Activated CD4-positive, alpha-beta T cell treated with anti-CD3 and anti-CD28 coated beads, Interleukin-2, amount 50 U/mL, for 4 hours (primary cell): ENCODE results near the gene QRSL1.
"Not testable (repeated sequence)": the region's sequence is repeated elsewhere in the genome, so short reads cannot be mapped to it uniquely, and the experiment has no call there.

ENCODE experiments used
- DNase-seq, 2 experiments: peaks; one replicate each; pipeline ENCODE4 v3.0.0-alpha.2; 2020

QRSL1 gene, protein sequence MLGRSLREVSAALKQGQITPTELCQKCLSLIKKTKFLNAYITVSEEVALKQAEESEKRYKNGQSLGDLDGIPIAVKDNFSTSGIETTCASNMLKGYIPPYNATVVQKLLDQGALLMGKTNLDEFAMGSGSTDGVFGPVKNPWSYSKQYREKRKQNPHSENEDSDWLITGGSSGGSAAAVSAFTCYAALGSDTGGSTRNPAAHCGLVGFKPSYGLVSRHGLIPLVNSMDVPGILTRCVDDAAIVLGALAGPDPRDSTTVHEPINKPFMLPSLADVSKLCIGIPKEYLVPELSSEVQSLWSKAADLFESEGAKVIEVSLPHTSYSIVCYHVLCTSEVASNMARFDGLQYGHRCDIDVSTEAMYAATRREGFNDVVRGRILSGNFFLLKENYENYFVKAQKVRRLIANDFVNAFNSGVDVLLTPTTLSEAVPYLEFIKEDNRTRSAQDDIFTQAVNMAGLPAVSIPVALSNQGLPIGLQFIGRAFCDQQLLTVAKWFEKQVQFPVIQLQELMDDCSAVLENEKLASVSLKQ

DNA sequence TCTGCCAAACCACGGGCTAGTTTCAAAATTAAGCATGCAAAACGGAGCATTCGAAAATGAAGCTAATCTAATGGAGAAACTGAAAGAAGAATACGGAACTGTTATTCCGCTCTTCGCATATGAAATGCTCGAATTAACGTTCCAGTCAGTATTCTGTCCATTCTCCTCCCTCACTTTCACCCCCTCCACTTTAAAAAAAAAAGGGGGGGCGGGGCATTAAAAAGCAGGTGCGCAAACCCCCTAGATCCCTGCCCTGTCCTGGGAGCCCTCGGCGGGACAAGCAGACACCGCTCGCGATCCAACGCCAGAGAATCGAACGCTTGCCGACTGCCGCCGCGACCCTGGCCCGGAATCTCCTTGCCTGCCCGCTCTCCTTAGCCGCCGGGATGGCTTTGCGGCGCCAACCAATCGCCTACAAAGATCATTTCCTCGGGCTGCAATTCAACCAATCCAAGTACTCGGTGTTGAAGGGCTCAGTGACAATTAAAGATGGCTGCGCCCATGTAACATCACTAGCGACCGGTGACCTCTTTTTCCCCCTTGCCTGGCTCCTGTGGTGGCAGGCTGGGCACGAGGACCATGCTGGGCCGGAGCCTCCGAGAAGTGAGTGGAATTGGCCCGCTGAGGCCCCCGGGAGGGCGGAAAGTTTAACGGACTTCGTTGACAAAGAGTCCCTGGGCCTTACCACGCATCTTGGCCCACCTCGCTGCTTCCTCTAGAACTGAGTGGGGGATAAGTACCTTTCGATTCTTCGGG, at the start of gene QRSL1, which contains the start of gene RTN4IP1:
Gene QRSL1 (plus strand): TSS at position 476 of the 756 bp plus-strand sequence. CDS start 104 bp downstream, at position 580.
Gene RTN4IP1 (minus strand): TSS at position 396 of the 756 bp plus-strand sequence. CDS start 477 bp downstream, outside the sequence.
- peak; percentile 78 to 80 for DNase-seq

GRCh38 chr6:106581468-106581867, 47.9 kb upstream of the QRSL1 start:
- DNase-seq, result no peak

GRCh38 chr6:106586815-106587415, 42.5 kb upstream of the QRSL1 start:
- DNase-seq, result no peak

DNA sequence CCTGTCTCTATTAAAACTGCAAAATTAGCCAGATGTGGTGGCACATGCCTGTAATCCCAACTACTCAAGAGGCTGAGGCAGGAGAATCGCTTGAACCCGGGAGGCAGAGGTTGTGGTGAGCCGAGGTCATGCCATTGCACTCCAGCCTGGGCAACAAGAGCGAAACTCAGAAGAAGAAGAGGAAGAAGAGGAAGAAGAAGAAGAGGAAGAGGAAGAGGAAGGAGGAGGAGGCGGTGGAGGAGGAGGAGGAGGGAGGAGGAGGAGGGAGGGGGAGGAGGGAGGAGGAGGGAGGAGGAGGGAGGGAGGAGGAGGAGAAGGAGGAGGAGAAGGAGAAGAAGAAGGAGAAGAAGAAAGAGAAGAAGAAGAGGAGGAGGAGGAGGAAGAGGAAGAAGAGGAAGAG, 40.4 kb upstream of the QRSL1 start:
- not testable (repeated sequence) for DNase-seq

DNA sequence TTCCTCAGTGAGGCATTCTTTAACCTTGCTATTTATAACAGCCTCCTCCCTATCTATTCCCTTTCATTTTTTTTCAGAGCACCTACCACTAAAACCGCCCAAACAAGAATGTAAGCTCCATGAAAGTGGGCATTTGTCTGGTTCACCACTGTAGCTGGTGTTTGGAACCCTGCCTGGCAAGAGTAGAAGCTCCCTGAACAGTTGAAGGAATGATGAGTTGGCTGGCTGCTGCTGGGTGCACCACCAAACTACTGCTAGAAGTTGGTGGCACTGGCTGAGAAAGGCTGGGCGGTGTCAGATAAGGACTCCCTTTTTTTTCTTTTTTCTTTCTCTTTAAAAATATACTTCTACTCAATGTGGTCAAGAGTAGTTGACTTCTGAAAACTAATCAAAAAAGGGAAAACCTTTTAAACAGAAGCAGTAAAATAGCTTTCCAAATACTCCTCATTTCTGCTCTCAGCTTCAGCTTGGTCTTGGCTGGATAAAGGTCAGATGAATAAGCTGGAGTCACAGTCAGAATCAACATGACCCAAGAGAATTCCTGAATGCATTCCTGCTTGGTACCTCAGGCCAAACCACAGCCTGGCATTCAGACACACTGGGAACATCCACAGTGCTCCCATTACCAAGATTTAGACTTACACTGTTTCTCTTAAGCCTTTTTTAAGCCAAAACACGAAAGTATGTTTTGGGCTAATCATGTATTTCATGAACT, 38.1 kb upstream of the QRSL1 start:
- DNase-seq, result no peak

GRCh38 chr6:106599440-106599839, 29.9 kb upstream of the QRSL1 start:
- DNase-seq, result no peak

GRCh38 chr6:106600329-106600728, 29.0 kb upstream of the QRSL1 start:
- no peak for DNase-seq

DNA sequence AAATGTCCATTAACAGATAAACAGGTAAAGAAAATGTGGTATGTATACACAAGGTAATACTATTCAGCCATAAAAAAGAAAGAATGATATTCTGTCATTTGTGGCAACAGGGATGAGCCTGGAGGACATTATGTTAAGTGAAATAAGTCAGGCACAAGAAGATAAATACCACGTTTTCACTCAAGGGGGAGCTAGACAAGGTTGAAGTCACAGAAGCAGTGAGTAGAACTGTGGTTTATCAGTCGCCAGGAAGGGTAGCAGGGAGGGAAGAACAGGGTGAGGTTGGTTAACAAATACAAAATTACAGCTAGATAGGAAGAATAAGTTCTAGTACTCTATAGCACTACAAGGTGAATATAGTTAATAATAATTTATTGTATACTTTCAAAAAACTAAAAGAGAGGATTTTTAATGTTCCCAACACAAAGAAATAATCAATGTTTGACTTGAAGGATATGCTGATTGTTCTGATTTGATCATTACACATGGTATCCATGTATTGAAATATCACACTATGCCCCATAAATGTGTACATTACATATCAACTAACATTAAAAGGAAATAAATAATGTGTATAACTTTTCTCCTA, 21.2 kb upstream of the QRSL1 start:
- no peak for DNase-seq

GRCh38 chr6:106609699-106610098, 19.7 kb upstream of the QRSL1 start:
- DNase-seq, result no peak

DNA sequence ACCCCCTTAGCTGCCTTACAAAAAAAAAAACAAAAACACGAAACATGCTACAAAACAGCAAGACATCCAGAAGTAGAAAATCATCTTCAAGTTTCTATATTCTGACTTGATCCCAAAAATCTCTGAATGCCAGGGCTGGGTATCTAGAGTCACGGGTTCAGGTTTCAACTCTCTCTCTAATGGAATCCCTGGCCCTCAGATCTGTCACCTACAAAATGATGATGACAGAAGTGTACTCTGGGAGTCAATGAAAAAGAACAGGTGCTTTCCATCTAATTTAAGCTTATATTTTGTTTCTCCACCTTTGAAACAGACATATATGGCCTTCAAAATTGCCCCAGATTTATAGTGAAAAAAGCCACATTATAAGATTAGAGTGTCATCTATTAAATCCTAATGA, 18.3 kb upstream of the QRSL1 start:
- no peak for DNase-seq

DNA sequence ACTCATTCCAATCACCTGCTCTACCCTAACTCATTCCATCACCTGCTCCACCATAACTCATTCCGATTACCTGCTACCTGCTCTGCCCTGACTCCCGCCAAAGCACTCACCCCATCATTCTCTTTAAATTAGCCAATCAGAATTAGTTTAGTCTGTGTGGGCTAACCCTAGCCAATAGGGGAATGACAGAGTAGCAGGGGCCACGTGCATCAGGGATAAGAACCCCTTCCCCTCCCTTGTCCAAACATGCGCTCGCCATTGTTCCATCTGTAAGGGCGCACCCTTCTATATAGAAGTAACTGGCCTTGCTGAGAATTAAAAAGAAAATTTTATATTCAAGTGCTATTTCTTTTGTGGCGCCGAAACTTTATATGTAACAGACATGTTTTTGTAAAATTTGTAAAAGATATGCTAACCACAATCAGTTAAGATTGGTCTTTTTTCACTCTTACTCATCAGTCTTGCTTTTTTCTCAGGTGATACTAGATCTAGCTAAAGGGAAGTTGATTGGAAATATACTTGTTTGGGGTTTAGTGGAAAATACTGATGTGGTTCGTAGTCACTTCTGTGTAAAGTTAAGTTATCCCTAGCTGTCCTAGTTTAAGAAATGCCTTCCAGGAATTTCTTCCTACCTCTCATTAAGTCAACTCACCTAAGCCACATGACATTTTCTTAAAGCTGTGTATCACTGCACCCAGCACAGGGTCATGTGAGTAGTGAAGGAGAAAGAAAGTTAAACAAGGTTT, 16.5 kb upstream of the QRSL1 start:
- no peak for DNase-seq

DNA sequence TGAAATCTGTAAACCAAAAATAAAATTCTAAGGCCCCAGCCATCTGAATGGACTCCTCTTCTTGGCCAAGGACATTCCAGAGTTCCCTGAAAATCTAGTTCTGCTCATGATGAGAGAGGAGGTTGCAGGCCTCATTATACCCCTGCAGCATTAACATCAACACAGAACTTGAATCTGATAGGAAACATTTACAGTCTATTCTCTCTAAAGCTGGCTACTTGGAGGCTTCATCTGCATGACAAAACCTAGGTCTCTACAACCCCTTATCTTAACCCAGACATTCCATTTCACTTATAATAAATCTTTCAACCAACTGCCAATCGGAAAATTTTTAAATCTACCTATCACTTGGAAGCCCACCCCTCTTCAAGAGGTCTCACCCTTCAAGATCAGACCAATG, 15.8 kb upstream of the QRSL1 start:
- no peak for DNase-seq

- no peak for DNase-seq
Measured at GRCh38 chr6:106614166-106614565, 15.2 kb upstream of the QRSL1 start.

GRCh38 chr6:106614592-106615257, 14.7 kb upstream of the QRSL1 start:
- no peak for DNase-seq

GRCh38 chr6:106617302-106617701, 12.1 kb upstream of the QRSL1 start:
- no peak for DNase-seq

DNA sequence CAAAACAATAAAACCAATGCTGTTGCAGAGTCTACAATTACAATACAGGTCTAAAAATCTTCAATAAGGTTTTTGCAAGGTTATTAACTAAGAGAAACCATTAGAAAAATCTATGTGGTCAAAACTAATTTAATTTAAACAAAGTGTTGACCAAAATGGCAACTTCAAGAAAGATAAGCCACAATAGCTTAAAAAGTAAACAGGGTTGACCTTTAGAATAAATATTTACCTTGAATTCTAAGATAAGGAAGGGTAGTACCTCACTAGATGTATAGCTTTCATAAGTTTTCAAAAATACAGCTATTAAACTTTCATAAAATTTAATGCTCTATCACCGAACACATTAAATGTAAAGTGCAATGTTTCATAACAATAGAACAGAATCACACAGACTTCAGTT, 11.5 kb upstream of the QRSL1 start:
- DNase-seq, result no peak

DNA sequence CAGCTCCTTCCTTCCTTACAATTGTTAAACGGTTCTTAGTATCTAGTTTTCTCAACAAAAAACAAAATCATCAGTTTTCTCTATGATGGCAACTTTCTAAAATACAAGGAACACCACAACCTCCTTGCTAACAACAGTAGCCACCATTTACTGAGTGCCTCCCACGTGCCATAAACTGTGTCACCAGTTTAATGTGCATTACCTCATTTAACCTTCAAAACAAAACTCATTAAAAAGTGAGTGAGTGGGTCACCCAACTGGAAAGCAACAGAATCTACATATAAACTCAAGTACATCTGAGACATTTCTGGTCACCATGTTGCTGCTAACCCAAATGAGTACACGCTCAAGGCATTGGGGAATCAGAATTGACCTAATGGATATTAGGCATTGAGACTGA, 11.1 kb upstream of the QRSL1 start:
- no peak for DNase-seq

GRCh38 chr6:106619223-106619622, 10.2 kb upstream of the QRSL1 start:
- no peak for DNase-seq

- no peak for DNase-seq
Measured at GRCh38 chr6:106620931-106621672, 8.3 kb upstream of the QRSL1 start.

DNA sequence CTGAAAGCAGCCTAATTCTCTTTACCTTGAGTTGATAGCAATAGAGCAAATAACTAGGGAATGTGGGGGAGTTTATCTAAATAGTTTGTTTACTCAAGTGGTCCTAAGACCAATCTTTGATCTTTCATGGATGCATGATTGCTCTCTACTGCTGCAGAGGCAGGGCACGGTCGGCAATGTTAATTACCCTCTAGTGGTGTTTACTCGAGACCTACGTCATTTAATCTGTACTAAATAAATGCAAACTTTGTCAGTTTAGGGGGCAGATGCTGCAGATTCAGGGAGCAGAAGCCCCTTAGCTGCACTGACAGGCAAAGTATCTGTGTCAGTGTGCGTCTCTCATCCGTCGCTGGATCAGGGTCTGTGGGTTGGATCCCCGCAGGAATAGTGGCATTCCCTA, 7.0 kb upstream of the QRSL1 start:
- DNase-seq, result no peak
